ENCODE results near the gene VAV3. TPM values are rescaled to one million over a fixed set of nuclear protein-coding genes. Genes with fewer than 3 reads are reported as not detected.

The VAV3 gene
- total RNA-seq, 1 experiment from 2014 or later, result 0.57 TPM

- no peaks in the 10 kb centered on the region for H3K4me1 ChIP-seq
- DNase-seq, result no peak
- H3K4me3 ChIP-seq (ENCODE audit: low read depth, low read length), result no peak overlapping the region
- no peaks in the 10 kb centered on the region for H3K9me3 ChIP-seq
- Mint-ChIP-seq H3K27me3 (ENCODE audit: insufficient read depth, unreplicated experiment) (no peaks in the 10 kb centered on the region), H3K9me3 (ENCODE audit: unreplicated experiment) (no peaks in the 10 kb centered on the region), H3K4me1 (ENCODE audit: low read depth, unreplicated experiment) (no peaks in the 10 kb centered on the region), H3K27ac (ENCODE audit: unreplicated experiment) (no peak overlapping the region), H3K4me3 (ENCODE audit: unreplicated experiment) (no peak overlapping the region), H3K36me3 (ENCODE audit: insufficient read depth, unreplicated experiment) (peaks cover 6% of the 10 kb centered on the region)
- H3K36me3 ChIP-seq (ENCODE audit: control insufficient read depth, insufficient read depth, low read length), result no peaks in the 10 kb centered on the region
- intact Hi-C loops (cut with micrococcal nuclease; ENCODE audit: unreplicated experiment), result loop anchor here (10.0 kb wide), 1 partner anchor 214 kb away; no protein-coding TSS in a partner anchor
- BruUV-seq (replicated peaks), result no TSS peak
- CTCF ChIA-PET, result interaction anchor here (0.6 to 1.3 kb wide), 3 partner anchors 68 to 318 kb away, joined by 3 to 5 read pairs (median 3); no protein-coding TSS in a partner anchor
- no peak for TF ChIP-seq CTCF (IDR thresholded peaks at IDR 0.05; ENCODE audit: insufficient read depth in 1 of 2, low read depth in 1 of 2, low read length in 1 of 2, severe bottlenecking in 1 of 2, unreplicated experiment in 1 of 2)
- POLR2A ChIA-PET, result no interaction called here
- H3K27me3 ChIP-seq (replicated peaks; ENCODE audit: control insufficient read depth, insufficient read depth, low read length), result no peaks in the 10 kb centered on the region
Observed at GRCh38 chr1:107748531-107748930, 216.4 kb downstream of the VAV3 start.

GRCh38 chr1:107741242-107741641 is 223.7 kb downstream of the VAV3 start:
- intact Hi-C loops (cut with micrococcal nuclease; ENCODE audit: unreplicated experiment), result loop anchor here (10.0 kb wide), 1 partner anchor 206 kb away; no protein-coding TSS in a partner anchor
- Histone ChIP-seq H3K4me1 (no peaks in the 10 kb centered on the region), H3K27me3 (replicated peaks; ENCODE audit: control insufficient read depth, insufficient read depth, low read length) (no peaks in the 10 kb centered on the region), H3K36me3 (ENCODE audit: control insufficient read depth, insufficient read depth, low read length) (no peaks in the 10 kb centered on the region), H3K9me3 (no peaks in the 10 kb centered on the region), H3K4me3 (ENCODE audit: low read depth, low read length) (no peak overlapping the region)
- DNase-seq, result no peak
- no TSS peak for BruUV-seq (replicated peaks)
- ChIA-PET CTCF (no interaction called here), POLR2A (no interaction called here)
- H3K27ac Mint-ChIP-seq (ENCODE audit: unreplicated experiment), result no peak overlapping the region
- no peaks in the 10 kb centered on the region for H3K27me3 Mint-ChIP-seq (ENCODE audit: insufficient read depth, unreplicated experiment)
- H3K4me1 Mint-ChIP-seq (ENCODE audit: low read depth, unreplicated experiment), result peaks cover 10% of the 10 kb centered on the region
- no peak overlapping the region for H3K4me3 Mint-ChIP-seq (ENCODE audit: unreplicated experiment)
- TF ChIP-seq CTCF (IDR thresholded peaks at IDR 0.05; ENCODE audit: insufficient read depth in 1 of 2, low read depth in 1 of 2, low read length in 1 of 2, severe bottlenecking in 1 of 2, unreplicated experiment in 1 of 2), result no peak
- no peaks in the 10 kb centered on the region for H3K36me3 Mint-ChIP-seq (ENCODE audit: insufficient read depth, unreplicated experiment)
- no peaks in the 10 kb centered on the region for H3K9me3 Mint-ChIP-seq (ENCODE audit: unreplicated experiment)

- Mint-ChIP-seq H3K4me1 (ENCODE audit: low read depth, unreplicated experiment) (peaks cover 10% of the 10 kb centered on the region), H3K27me3 (ENCODE audit: insufficient read depth, unreplicated experiment) (no peaks in the 10 kb centered on the region), H3K9me3 (ENCODE audit: unreplicated experiment) (no peaks in the 10 kb centered on the region), H3K36me3 (ENCODE audit: insufficient read depth, unreplicated experiment) (no peaks in the 10 kb centered on the region), H3K4me3 (ENCODE audit: unreplicated experiment) (no peak overlapping the region), H3K27ac (ENCODE audit: unreplicated experiment) (no peak overlapping the region)
- Histone ChIP-seq H3K4me3 (ENCODE audit: low read depth, low read length) (no peak overlapping the region), H3K9me3 (no peaks in the 10 kb centered on the region), H3K27me3 (replicated peaks; ENCODE audit: control insufficient read depth, insufficient read depth, low read length) (no peaks in the 10 kb centered on the region), H3K4me1 (no peaks in the 10 kb centered on the region), H3K36me3 (ENCODE audit: control insufficient read depth, insufficient read depth, low read length) (no peaks in the 10 kb centered on the region)
- intact Hi-C loops (cut with micrococcal nuclease; ENCODE audit: unreplicated experiment), result loop anchor here (10.0 kb wide), 1 partner anchor 206 kb away; no protein-coding TSS in a partner anchor
- POLR2A ChIA-PET, result no interaction called here
- no TSS peak for BruUV-seq (replicated peaks)
- CTCF ChIA-PET, result no interaction called here
- TF ChIP-seq CTCF (IDR thresholded peaks at IDR 0.05; ENCODE audit: insufficient read depth in 1 of 2, low read depth in 1 of 2, low read length in 1 of 2, severe bottlenecking in 1 of 2, unreplicated experiment in 1 of 2), result no peak
- no peak for DNase-seq
Observed at GRCh38 chr1:107740579-107740978, 224.4 kb downstream of the VAV3 start.

All from Caco-2 (cell line).